WTC11 (cell line): Measurements from ENCODE around the gene ZBTB48. TPM values are rescaled to one million over a fixed set of nuclear protein-coding genes. Genes with fewer than 3 reads are reported as not detected.
A peak's percentile ranks its signal among the peaks of the same experiment; 100 is the strongest.

Source experiments
- ATAC-seq: fragments of 200-7000 bp; cut with Tn5 transposase; 2 replicates; pipeline ENCODE4 v1.10.0; 2021; ENCODE audit warnings: mild to moderate bottlenecking, moderate library complexity
- Bru-seq: library from RNA; stranded (reverse); fragments of 400-500 nt; gene quantifications from one replicate; lab custom pipeline; 2021; lab: Mats Ljungman, UMichigan
- CTCF ChIA-PET: fragments of 300-600 bp; sonication (Branson Sonifier 250); formaldehyde crosslinking; loops from one replicate; lab custom pipeline; 2021; ENCODE audit warnings: antibody characterized with exemption; lab: Charles Lee
- POLR2A ChIA-PET: fragments of 350-600 bp; sonication (Branson Sonifier 250); formaldehyde crosslinking; loops from one replicate; lab custom pipeline; 2021; ENCODE audit warnings: antibody characterized with exemption; lab: Charles Lee
- DNase-seq: peaks from one replicate; pipeline ENCODE4 v3.0.0; 2021; ENCODE audit warnings: low spot score
- H3K27ac Mint-ChIP-seq: 2 replicates; pipeline ENCODE4 v1.8.0; 2021; ENCODE audit warnings: mixed read lengths
- H3K27me3 Mint-ChIP-seq: 2 replicates; pipeline ENCODE4 v1.8.0; 2021; ENCODE audit warnings: low read depth, mild to moderate bottlenecking, moderate library complexity, mixed read lengths
- H3K36me3 Mint-ChIP-seq: 2 replicates; pipeline ENCODE4 v1.8.0; 2021; ENCODE audit warnings: mixed read lengths
- H3K4me1 Mint-ChIP-seq: 2 replicates; pipeline ENCODE4 v1.8.0; 2022; ENCODE audit warnings: mixed read lengths
- H3K4me3 Mint-ChIP-seq: 2 replicates; pipeline ENCODE4 v1.8.0; 2021; ENCODE audit warnings: mild to moderate bottlenecking, moderate library complexity, mixed read lengths
- H3K9me3 Mint-ChIP-seq: 2 replicates; pipeline ENCODE4 v1.8.0; 2021; ENCODE audit warnings: mixed read lengths
- CREM ChIP-seq: sonication (generic); formaldehyde crosslinking; IDR thresholded peaks from 2 replicates; pipeline ENCODE4 v1.8.1; 2022; ENCODE audit warnings: mild to moderate bottlenecking, missing genetic modification reagents, moderate library complexity
- EMX1 ChIP-seq: fragments of 250-450 bp; sonication (Bioruptor Pico); IDR thresholded peaks from 2 replicates; pipeline ENCODE4 v1.8.0; 2021; ENCODE audit warnings: mild to moderate bottlenecking
- FOXK1 ChIP-seq: sonication (generic); formaldehyde crosslinking; IDR thresholded peaks from 2 replicates; pipeline ENCODE4 v1.8.0; 2022; ENCODE audit warnings: mild to moderate bottlenecking, moderate library complexity, missing genetic modification reagents
- FOXP1 ChIP-seq: sonication (generic); formaldehyde crosslinking; IDR thresholded peaks from 2 replicates; pipeline ENCODE4 v1.8.0; 2022; ENCODE audit warnings: missing genetic modification reagents, mild to moderate bottlenecking, moderate library complexity, borderline replicate concordance
- IRF2 ChIP-seq: sonication (generic); formaldehyde crosslinking; IDR thresholded peaks from 2 replicates; pipeline ENCODE4 v1.8.0; 2022; ENCODE audit warnings: low read depth, missing genetic modification reagents, borderline replicate concordance
- MLX ChIP-seq: sonication (generic); formaldehyde crosslinking; IDR thresholded peaks from 2 replicates; pipeline ENCODE4 v1.8.1; 2023; ENCODE audit warnings: mild to moderate bottlenecking, missing genetic modification reagents, moderate library complexity
- NFYB ChIP-seq: sonication (generic); formaldehyde crosslinking; conservative IDR thresholded peaks from 2 replicates; pipeline ENCODE4 v1.8.0; 2022; ENCODE audit warnings: low read depth, missing genetic modification reagents
- NR1H2 ChIP-seq: sonication (generic); formaldehyde crosslinking; IDR thresholded peaks from 2 replicates; pipeline ENCODE4 v1.9.0; 2021; ENCODE audit warnings: mild to moderate bottlenecking, moderate library complexity, missing genetic modification reagents
- RORB ChIP-seq: fragments of 250-450 bp; sonication (Bioruptor Pico); IDR thresholded peaks from 2 replicates; pipeline ENCODE4 v1.9.0; 2021; ENCODE audit warnings: mild to moderate bottlenecking
- SMAD3 ChIP-seq: sonication (generic); formaldehyde crosslinking; IDR thresholded peaks from 2 replicates; pipeline ENCODE4 v1.8.0; 2022; ENCODE audit warnings: missing genetic modification reagents, mild to moderate bottlenecking, borderline replicate concordance
- SP1 ChIP-seq: sonication (generic); formaldehyde crosslinking; conservative IDR thresholded peaks from 2 replicates; pipeline ENCODE4 v1.8.1; 2022; ENCODE audit warnings: missing genetic modification reagents
- long read RNA-seq, 3 experiments: library from RNA in 1 of 3; library from capped mRNA in 1 of 3; library from polyadenylated mRNA in 1 of 3; unstranded in 2 of 3; stranded (forward) in 1 of 3; transcript quantifications; one replicate each; pipeline ENCODE4 v2.0.0, GENCODE V29; 2021
- total RNA-seq: library from RNA; stranded (reverse); gene quantifications from 3 replicates; pipeline ENCODE4 v1.2.3, GENCODE V29; 2021
- TF ChIP-seq, protein P1 (sequence below): sonication (generic); formaldehyde crosslinking; IDR thresholded peaks from 2 replicates; pipeline ENCODE4 v1.8.0; 2023; ENCODE audit warnings: missing genetic modification reagents, mild to moderate bottlenecking, borderline replicate concordance
- TF ChIP-seq, protein P2 (sequence below): sonication (generic); formaldehyde crosslinking; IDR thresholded peaks from 2 replicates; pipeline ENCODE4 v1.8.1; 2022; ENCODE audit warnings: mild to moderate bottlenecking, moderate library complexity, missing genetic modification reagents
- TF ChIP-seq, protein P3 (sequence below): sonication (generic); formaldehyde crosslinking; conservative IDR thresholded peaks from 2 replicates; pipeline ENCODE4 v1.8.1; 2022; ENCODE audit warnings: mild to moderate bottlenecking, missing genetic modification reagents
- TF ChIP-seq, protein P4 (sequence below): fragments of 250-450 bp; sonication (Bioruptor Pico); IDR thresholded peaks from 2 replicates; pipeline ENCODE4 v1.8.0; 2021; ENCODE audit warnings: mild to moderate bottlenecking
- TF ChIP-seq, protein P5 (sequence below): sonication (generic); formaldehyde crosslinking; IDR thresholded peaks from 2 replicates; pipeline ENCODE4 v1.8.0; 2022; ENCODE audit warnings: mild to moderate bottlenecking, missing genetic modification reagents
- TF ChIP-seq, protein P6 (sequence below): sonication (generic); formaldehyde crosslinking; conservative IDR thresholded peaks from 2 replicates; pipeline ENCODE4 v1.8.1; 2023; ENCODE audit warnings: mild to moderate bottlenecking, low read depth, missing genetic modification reagents, moderate library complexity

The ZBTB48 gene
- total RNA-seq (29.1 to 37.5 TPM (median 31.0 TPM) in 3 replicates), Bru-seq, nascent RNA (percentile 73 among the genes with signal in this experiment)
- long read RNA-seq, experiment 1, transcript ZBTB48-202 (11 exons, 2,293 nt) = major isoform, 11 of 58 reads
- long read RNA-seq, experiment 1, partial matches to known transcripts = 12 of 58 reads
- long read RNA-seq, experiment 1, other reads (novel, unspliced or antisense) = 33 of 58 reads
- long read RNA-seq, experiment 2, partial matches to known transcripts = 12 of 22 reads
- long read RNA-seq, experiment 2, other reads (novel, unspliced or antisense) = 6 of 22 reads
- long read RNA-seq, experiment 3, transcript ZBTB48-202 (11 exons, 2,293 nt) = major isoform, 5 of 13 reads
- long read RNA-seq, experiment 3, partial matches to known transcripts = 4 of 13 reads
- long read RNA-seq, experiment 3, other reads (novel, unspliced or antisense) = 4 of 13 reads

DNA sequence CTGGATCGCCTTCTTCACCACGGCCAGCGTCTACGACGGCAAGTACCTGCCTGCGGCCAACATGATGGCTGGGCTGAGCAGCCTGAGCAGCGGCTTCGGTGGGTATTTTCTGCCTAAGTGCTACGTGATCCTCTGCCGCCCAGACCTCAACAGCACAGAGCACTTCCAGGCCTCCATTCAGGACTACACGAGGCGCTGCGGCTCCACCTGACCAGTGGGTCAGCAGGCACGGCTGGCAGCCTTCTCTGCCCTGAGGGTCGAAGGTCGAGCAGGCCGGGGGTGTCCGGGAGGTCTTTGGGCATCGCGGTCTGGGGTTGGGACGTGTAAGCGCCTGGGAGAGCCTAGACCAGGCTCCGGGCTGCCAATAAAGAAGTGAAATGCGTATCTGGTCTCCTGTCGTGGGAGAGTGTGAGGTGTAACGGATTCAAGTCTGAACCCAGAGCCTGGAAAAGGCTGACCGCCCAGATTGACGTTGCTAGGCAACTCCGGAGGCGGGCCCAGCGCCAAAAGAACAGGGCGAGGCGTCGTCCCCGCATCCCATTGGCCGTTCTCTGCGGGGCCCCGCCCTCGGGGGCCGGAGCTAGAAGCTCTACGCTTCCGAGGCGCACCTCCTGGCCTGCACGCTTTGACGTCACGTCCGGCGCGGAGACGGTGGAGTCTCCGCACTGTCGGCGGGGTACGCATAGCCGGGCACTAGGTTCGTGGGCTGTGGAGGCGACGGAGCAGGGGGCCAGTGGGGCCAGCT lies at the start of gene ZBTB48:
Gene ZBTB48 (plus strand): TSS at position 621 of the 745 bp plus-strand sequence. CDS start 616 bp downstream, outside the sequence.
- peak within 1 kb of the TSS; percentile 85 for H3K4me3 Mint-ChIP-seq
- H3K36me3 Mint-ChIP-seq = peaks cover 3% of the 10 kb centered on the region; the same call in 1 of the 2 replicates
- POLR2A ChIA-PET = interaction anchor here (0.6 to 2.0 kb wide), 5 partner anchors 16 to 89 kb away, joined by 3 to 5 read pairs (median 3); partner anchors contain the start of genes NOL9 and TAS1R1
- DNase-seq (peak; percentile 99), ATAC-seq (peak; percentile 98)
- CTCF ChIA-PET = interaction anchor here (0.6 to 2.9 kb wide), 14 partner anchors 10 to 546 kb away, joined by 3 to 20 read pairs (median 4); partner anchors contain the start of genes KLHL21, NOL9 and TAS1R1
- H3K27ac Mint-ChIP-seq = peak within 1 kb of the TSS; percentile 84
- no peaks in the 10 kb centered on the region for H3K9me3 Mint-ChIP-seq
- H3K4me1 Mint-ChIP-seq = peaks cover 17% of the 10 kb centered on the region
- H3K27me3 Mint-ChIP-seq = no peaks in the 10 kb centered on the region
- peak; percentile 94 for TF ChIP-seq SP1
- no peak for TF ChIP-seq NR1H2
- no peak for TF ChIP-seq RORB (CRISPR knock-in tag)
- TF ChIP-seq FOXK1 (CRISPR knock-in tag) = peak; percentile 82
- TF ChIP-seq, protein P1, sequence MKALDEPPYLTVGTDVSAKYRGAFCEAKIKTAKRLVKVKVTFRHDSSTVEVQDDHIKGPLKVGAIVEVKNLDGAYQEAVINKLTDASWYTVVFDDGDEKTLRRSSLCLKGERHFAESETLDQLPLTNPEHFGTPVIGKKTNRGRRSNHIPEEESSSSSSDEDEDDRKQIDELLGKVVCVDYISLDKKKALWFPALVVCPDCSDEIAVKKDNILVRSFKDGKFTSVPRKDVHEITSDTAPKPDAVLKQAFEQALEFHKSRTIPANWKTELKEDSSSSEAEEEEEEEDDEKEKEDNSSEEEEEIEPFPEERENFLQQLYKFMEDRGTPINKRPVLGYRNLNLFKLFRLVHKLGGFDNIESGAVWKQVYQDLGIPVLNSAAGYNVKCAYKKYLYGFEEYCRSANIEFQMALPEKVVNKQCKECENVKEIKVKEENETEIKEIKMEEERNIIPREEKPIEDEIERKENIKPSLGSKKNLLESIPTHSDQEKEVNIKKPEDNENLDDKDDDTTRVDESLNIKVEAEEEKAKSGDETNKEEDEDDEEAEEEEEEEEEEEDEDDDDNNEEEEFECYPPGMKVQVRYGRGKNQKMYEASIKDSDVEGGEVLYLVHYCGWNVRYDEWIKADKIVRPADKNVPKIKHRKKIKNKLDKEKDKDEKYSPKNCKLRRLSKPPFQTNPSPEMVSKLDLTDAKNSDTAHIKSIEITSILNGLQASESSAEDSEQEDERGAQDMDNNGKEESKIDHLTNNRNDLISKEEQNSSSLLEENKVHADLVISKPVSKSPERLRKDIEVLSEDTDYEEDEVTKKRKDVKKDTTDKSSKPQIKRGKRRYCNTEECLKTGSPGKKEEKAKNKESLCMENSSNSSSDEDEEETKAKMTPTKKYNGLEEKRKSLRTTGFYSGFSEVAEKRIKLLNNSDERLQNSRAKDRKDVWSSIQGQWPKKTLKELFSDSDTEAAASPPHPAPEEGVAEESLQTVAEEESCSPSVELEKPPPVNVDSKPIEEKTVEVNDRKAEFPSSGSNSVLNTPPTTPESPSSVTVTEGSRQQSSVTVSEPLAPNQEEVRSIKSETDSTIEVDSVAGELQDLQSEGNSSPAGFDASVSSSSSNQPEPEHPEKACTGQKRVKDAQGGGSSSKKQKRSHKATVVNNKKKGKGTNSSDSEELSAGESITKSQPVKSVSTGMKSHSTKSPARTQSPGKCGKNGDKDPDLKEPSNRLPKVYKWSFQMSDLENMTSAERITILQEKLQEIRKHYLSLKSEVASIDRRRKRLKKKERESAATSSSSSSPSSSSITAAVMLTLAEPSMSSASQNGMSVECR (CRISPR knock-in tag) = peak; percentile 49; the same call in 1 of the 2 replicates
- TF ChIP-seq, protein P2, sequence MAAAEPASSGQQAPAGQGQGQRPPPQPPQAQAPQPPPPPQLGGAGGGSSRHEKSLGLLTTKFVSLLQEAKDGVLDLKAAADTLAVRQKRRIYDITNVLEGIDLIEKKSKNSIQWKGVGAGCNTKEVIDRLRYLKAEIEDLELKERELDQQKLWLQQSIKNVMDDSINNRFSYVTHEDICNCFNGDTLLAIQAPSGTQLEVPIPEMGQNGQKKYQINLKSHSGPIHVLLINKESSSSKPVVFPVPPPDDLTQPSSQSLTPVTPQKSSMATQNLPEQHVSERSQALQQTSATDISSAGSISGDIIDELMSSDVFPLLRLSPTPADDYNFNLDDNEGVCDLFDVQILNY (CRISPR knock-in tag) = 0 out of 2 replicates have a peak, but pooled peaks have one; percentile 42
- TF ChIP-seq, protein P3, sequence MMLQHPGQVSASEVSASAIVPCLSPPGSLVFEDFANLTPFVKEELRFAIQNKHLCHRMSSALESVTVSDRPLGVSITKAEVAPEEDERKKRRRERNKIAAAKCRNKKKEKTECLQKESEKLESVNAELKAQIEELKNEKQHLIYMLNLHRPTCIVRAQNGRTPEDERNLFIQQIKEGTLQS (CRISPR knock-in tag) = no peak
- peak; percentile 54; the same call in 1 of the 2 replicates for TF ChIP-seq NFYB (CRISPR knock-in tag)
- peak; percentile 96 for TF ChIP-seq CREM (CRISPR knock-in tag)
- TF ChIP-seq, protein P4, sequence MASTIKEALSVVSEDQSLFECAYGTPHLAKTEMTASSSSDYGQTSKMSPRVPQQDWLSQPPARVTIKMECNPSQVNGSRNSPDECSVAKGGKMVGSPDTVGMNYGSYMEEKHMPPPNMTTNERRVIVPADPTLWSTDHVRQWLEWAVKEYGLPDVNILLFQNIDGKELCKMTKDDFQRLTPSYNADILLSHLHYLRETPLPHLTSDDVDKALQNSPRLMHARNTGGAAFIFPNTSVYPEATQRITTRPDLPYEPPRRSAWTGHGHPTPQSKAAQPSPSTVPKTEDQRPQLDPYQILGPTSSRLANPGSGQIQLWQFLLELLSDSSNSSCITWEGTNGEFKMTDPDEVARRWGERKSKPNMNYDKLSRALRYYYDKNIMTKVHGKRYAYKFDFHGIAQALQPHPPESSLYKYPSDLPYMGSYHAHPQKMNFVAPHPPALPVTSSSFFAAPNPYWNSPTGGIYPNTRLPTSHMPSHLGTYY (CRISPR knock-in tag) = no peak
- TF ChIP-seq FOXP1 = peak; percentile 64; the same call in 1 of the 2 replicates
- TF ChIP-seq, protein P5, sequence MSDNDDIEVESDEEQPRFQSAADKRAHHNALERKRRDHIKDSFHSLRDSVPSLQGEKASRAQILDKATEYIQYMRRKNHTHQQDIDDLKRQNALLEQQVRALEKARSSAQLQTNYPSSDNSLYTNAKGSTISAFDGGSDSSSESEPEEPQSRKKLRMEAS = peak; percentile 31; the same call in 1 of the 2 replicates
- TF ChIP-seq IRF2 = 0 out of 2 replicates have a peak, but pooled peaks have one; percentile 55
- 0 out of 2 replicates have a peak, but pooled peaks have one; percentile 58 for TF ChIP-seq SMAD3
- TF ChIP-seq MLX (CRISPR knock-in tag) = 0 out of 2 replicates have a peak, but pooled peaks have one; percentile 52
- TF ChIP-seq, protein P6, sequence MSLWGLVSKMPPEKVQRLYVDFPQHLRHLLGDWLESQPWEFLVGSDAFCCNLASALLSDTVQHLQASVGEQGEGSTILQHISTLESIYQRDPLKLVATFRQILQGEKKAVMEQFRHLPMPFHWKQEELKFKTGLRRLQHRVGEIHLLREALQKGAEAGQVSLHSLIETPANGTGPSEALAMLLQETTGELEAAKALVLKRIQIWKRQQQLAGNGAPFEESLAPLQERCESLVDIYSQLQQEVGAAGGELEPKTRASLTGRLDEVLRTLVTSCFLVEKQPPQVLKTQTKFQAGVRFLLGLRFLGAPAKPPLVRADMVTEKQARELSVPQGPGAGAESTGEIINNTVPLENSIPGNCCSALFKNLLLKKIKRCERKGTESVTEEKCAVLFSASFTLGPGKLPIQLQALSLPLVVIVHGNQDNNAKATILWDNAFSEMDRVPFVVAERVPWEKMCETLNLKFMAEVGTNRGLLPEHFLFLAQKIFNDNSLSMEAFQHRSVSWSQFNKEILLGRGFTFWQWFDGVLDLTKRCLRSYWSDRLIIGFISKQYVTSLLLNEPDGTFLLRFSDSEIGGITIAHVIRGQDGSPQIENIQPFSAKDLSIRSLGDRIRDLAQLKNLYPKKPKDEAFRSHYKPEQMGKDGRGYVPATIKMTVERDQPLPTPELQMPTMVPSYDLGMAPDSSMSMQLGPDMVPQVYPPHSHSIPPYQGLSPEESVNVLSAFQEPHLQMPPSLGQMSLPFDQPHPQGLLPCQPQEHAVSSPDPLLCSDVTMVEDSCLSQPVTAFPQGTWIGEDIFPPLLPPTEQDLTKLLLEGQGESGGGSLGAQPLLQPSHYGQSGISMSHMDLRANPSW = no peak
- no peak for TF ChIP-seq EMX1
- TF ChIP-seq, all 79 proteins: peak for 11
